Stimulated activated naive CD4-positive, alpha-beta T cell treated with Interleukin-2 at 50 U/mL for 16 hours (primary cell): ENCODE measurements around the gene SYT12.
"Not testable (repeated sequence)": the region's sequence is repeated elsewhere in the genome, so short reads cannot be mapped to it uniquely, and the experiment has no call there.

Experiments
- DNase-seq: peaks from one replicate; lab custom pipeline; 2025; lab: John Stamatoyannopoulos, UW

The SYT12 gene

GRCh38 chr11:67022961-67023956, at the start of gene SYT12:
Gene SYT12, plus strand, starts transcription at chr11:67023134. Its CDS starts 7,011 bp downstream, at chr11:67030145.
- no peak for DNase-seq

GRCh38 chr11:66973956-66974580, 48.9 kb upstream of the SYT12 start:
- no peak for DNase-seq

- no peak for DNase-seq
Measured at GRCh38 chr11:66974724-66975404, 48.1 kb upstream of the SYT12 start, which contains the start of gene C11orf86. Gene C11orf86, plus strand, starts transcription at chr11:66975304. Its CDS starts 59 bp downstream, at chr11:66975363.

- DNase-seq = no peak
Measured at GRCh38 chr11:66975405-66976027, 47.4 kb upstream of the SYT12 start.

GRCh38 chr11:66976028-66976467, 46.9 kb upstream of the SYT12 start:
- no peak for DNase-seq

GRCh38 chr11:66976925-66977324, 46.0 kb upstream of the SYT12 start:
- DNase-seq = no peak

- no peak for DNase-seq
Measured at GRCh38 chr11:66978229-66978628, 44.7 kb upstream of the SYT12 start.

- no peak for DNase-seq
Measured at GRCh38 chr11:66978717-66979116, 44.2 kb upstream of the SYT12 start.

GRCh38 chr11:66979336-66979980, 43.5 kb upstream of the SYT12 start:
- no peak for DNase-seq

- DNase-seq = no peak
Measured at GRCh38 chr11:66981976-66982578, 40.9 kb upstream of the SYT12 start.

GRCh38 chr11:66983275-66983924, 39.5 kb upstream of the SYT12 start:
- DNase-seq = no peak

GRCh38 chr11:66985508-66986177, 37.3 kb upstream of the SYT12 start:
- DNase-seq = no peak

GRCh38 chr11:66986178-66986545, 36.8 kb upstream of the SYT12 start:
- no peak for DNase-seq

GRCh38 chr11:66987158-66987620, 35.7 kb upstream of the SYT12 start:
- DNase-seq = no peak

GRCh38 chr11:66987924-66988637, 34.9 kb upstream of the SYT12 start:
- DNase-seq = no peak

- not testable (repeated sequence) for DNase-seq
Measured at GRCh38 chr11:66988741-66989140, 34.2 kb upstream of the SYT12 start.

- DNase-seq = not testable (repeated sequence)
Measured at GRCh38 chr11:66989360-66989759, 33.6 kb upstream of the SYT12 start.

- no peak for DNase-seq
Measured at GRCh38 chr11:66992041-66992440, 30.9 kb upstream of the SYT12 start.
